ENCODE results near the gene ARFIP2. TPM values are rescaled to one million over a fixed set of nuclear protein-coding genes. Genes with fewer than 3 reads are reported as not detected.

Gene ARFIP2
- total and polyA plus RNA-seq, 2 donors (not counting 3 experiments of a cell fraction or from before 2014, with no cell fraction given) = 48.4 to 62.9 TPM

GRCh38 chr11:6497069-6497839, 16.1 kb upstream of the ARFIP2 start, which contains the start of gene DNHD1:
TSS of gene DNHD1 (plus strand) at chr11:6497280. CDS start at chr11:6498216, 936 bp downstream.
- Histone ChIP-seq H3K27ac (ENCODE audit: insufficient read depth, low read depth, low read length) (no peak within 1 kb of the TSS), H3K4me2 (ENCODE audit: insufficient read depth, low read length) (no peak within 1 kb of the TSS), H3K9me1 (replicated peaks; ENCODE audit: control insufficient read depth, extremely low read depth, insufficient read depth, low read length) (no peaks in the 10 kb centered on the region), H2AFZ (ENCODE audit: low read depth, low read length) (no peak within 1 kb of the TSS), H3K27me3 (ENCODE audit: control insufficient read depth in 2 of 2, insufficient read depth in 2 of 2, low read length in 2 of 2) (no peaks in the 10 kb centered on the region), H3K9me3 (replicated peaks; ENCODE audit: control insufficient read depth, insufficient read depth, low read length) (no peaks in the 10 kb centered on the region), H3K4me3 (replicated peaks in 1 of 3; ENCODE audit: insufficient read depth in 1 of 3, low read depth in 1 of 3, low read length in 3 of 3) (no peak within 1 kb of the TSS), H3K9ac (replicated peaks; ENCODE audit: extremely low read depth, insufficient read depth, low read length) (no peak within 1 kb of the TSS), H3K4me1 (ENCODE audit: control insufficient read depth, extremely low read depth, insufficient read depth, low read length) (no peaks in the 10 kb centered on the region), H3K79me2 (ENCODE audit: control insufficient read depth, insufficient read depth, low read length) (no peaks in the 10 kb centered on the region), H4K20me1 (replicated peaks; ENCODE audit: control insufficient read depth, extremely low read depth, insufficient read depth, low read length) (no peaks in the 10 kb centered on the region), H3K36me3 (ENCODE audit: control insufficient read depth in 2 of 2, extremely low read depth in 1 of 2, insufficient read depth in 2 of 2, low read length in 2 of 2) (peaks cover 0 to 5% of the 10 kb centered on the region in 2 experiments)
- ChIA-PET POLR2A (no interaction called here), CTCF (interaction anchor here (0.8 to 3.8 kb wide), 4 partner anchors 8 to 118 kb away, joined by 7 to 22 read pairs (median 8); no protein-coding TSS in a partner anchor)
- BruUV-seq (replicated peaks) = no TSS peak
- dilution Hi-C loops (cut with MboI; ENCODE audit: extremely low pct_ligation_motif_present, low sequenced_read_pairs) (no loop called here), intact Hi-C loops (cut with micrococcal nuclease) (no loop called here)
- DNase-seq (ENCODE audit: low read depth, low spot score) (no peak), FAIRE-seq (no peak)
- TF ChIP-seq JUN (IDR thresholded peaks at IDR 0.05; ENCODE audit: borderline replicate concordance, insufficient read depth, insufficient read length, low read depth) = no peak
- TF ChIP-seq POLR2A (IDR thresholded peaks at IDR 0.05; ENCODE audit: low read depth, low read length) = no peak
- TF ChIP-seq GATA2 (IDR thresholded peaks at IDR 0.05; ENCODE audit: insufficient read depth, insufficient read length, low read depth, low read length) = no peak
- TF ChIP-seq, protein P1, sequence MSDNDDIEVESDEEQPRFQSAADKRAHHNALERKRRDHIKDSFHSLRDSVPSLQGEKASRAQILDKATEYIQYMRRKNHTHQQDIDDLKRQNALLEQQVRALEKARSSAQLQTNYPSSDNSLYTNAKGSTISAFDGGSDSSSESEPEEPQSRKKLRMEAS (IDR thresholded peaks at IDR 0.05; ENCODE audit: insufficient read depth, insufficient read length) = no peak
- no peak for TF ChIP-seq POLR2AphosphoS5 (IDR thresholded peaks at IDR 0.05; ENCODE audit: insufficient read depth, low read depth, low read length)
- TF ChIP-seq FOS (IDR thresholded peaks at IDR 0.05; ENCODE audit: borderline replicate concordance, insufficient read depth, low read length) = no peak
- TF ChIP-seq EZH2 (IDR thresholded peaks at IDR 0.05; ENCODE audit: borderline replicate concordance, low read depth, low read length, severe bottlenecking) = no peak
- TF ChIP-seq, protein P2, sequence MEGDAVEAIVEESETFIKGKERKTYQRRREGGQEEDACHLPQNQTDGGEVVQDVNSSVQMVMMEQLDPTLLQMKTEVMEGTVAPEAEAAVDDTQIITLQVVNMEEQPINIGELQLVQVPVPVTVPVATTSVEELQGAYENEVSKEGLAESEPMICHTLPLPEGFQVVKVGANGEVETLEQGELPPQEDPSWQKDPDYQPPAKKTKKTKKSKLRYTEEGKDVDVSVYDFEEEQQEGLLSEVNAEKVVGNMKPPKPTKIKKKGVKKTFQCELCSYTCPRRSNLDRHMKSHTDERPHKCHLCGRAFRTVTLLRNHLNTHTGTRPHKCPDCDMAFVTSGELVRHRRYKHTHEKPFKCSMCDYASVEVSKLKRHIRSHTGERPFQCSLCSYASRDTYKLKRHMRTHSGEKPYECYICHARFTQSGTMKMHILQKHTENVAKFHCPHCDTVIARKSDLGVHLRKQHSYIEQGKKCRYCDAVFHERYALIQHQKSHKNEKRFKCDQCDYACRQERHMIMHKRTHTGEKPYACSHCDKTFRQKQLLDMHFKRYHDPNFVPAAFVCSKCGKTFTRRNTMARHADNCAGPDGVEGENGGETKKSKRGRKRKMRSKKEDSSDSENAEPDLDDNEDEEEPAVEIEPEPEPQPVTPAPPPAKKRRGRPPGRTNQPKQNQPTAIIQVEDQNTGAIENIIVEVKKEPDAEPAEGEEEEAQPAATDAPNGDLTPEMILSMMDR (IDR thresholded peaks at IDR 0.05; ENCODE audit: extremely low read depth in 1 of 2, insufficient read depth in 1 of 2, low read depth in 1 of 2, low read length in 2 of 2) = no peak
- TF ChIP-seq MYC (IDR thresholded peaks at IDR 0.05; ENCODE audit: low read depth, low read length) = no peak
